ENCODE measurements around the gene ACADM.
"Not testable (repeated sequence)": the region's sequence is repeated elsewhere in the genome, so short reads cannot be mapped to it uniquely, and the experiment has no call there.

DNA sequence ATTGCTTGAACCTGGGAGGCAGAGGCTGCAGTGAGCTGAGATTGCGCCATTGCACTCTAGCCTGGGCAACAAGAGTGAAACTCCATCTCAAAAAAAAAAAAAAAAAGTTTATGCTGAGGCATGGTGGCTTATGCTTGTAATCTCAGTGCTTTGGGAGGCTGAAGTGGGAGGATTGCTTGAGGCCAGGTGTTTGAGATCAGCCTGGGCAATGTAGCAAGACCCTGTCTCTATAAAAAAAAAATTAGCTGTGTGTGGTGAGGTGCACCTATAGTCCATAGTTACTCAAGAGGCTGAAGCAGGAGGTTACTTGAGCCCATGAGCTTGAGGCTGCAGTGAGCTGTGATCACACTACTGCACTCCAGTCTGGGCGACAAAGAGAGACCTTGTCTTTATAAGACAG is 77.0 kb downstream of the ACADM start:
- TF ChIP-seq POLR2A, POLR2AphosphoS5 (IDR thresholded peaks at IDR 0.05): not testable (repeated sequence)
- TF ChIP-seq, protein P1, sequence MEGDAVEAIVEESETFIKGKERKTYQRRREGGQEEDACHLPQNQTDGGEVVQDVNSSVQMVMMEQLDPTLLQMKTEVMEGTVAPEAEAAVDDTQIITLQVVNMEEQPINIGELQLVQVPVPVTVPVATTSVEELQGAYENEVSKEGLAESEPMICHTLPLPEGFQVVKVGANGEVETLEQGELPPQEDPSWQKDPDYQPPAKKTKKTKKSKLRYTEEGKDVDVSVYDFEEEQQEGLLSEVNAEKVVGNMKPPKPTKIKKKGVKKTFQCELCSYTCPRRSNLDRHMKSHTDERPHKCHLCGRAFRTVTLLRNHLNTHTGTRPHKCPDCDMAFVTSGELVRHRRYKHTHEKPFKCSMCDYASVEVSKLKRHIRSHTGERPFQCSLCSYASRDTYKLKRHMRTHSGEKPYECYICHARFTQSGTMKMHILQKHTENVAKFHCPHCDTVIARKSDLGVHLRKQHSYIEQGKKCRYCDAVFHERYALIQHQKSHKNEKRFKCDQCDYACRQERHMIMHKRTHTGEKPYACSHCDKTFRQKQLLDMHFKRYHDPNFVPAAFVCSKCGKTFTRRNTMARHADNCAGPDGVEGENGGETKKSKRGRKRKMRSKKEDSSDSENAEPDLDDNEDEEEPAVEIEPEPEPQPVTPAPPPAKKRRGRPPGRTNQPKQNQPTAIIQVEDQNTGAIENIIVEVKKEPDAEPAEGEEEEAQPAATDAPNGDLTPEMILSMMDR (IDR thresholded peaks at IDR 0.05), result not testable (repeated sequence)

All from breast epithelium (tissue), 3 donors.